Cardiac fibroblast (primary cell): ENCODE measurements around the gene SCN4A.
"Not testable (repeated sequence)": the region's sequence is repeated elsewhere in the genome, so short reads cannot be mapped to it uniquely, and the experiment has no call there.

Experiments
- DNase-seq, 2 donors: peaks; one replicate each; pipeline versions ENCODE4 v3.0.0 to v3.0.0-alpha.2; 2010; ENCODE audit warnings: low read depth in 2 of 2
- H3K4me3 ChIP-seq, 2 donors: replicated peaks in 1 of 2; 1 replicate in 1 of 2; 2 replicates in 1 of 2; pipeline ENCODE4 v1.5.1; 2011; ENCODE audit warnings: low read depth in 2 of 2, low read length in 2 of 2, mild to moderate bottlenecking in 2 of 2, moderate library complexity in 1 of 2
- CTCF ChIP-seq: IDR thresholded peaks from one replicate; pipeline ENCODE4 v1.5.1; 2011; ENCODE audit warnings: low read depth, mild to moderate bottlenecking, low read length, inconsistent platforms

Gene SCN4A

GRCh38 chr17:63972796-63973195, at the start of gene SCN4A:
TSS of gene SCN4A (minus strand) at chr17:63972918. CDS start at chr17:63972841, 77 bp downstream.
- H3K4me3 ChIP-seq = peak within 1 kb of the TSS in 1 of 2 donors; percentile 5
- DNase-seq = no peak
- no peak for TF ChIP-seq CTCF

GRCh38 chr17:64020056-64020766, 47.5 kb upstream of the SCN4A start, which contains the start of gene ICAM2:
TSS of gene ICAM2 (minus strand) at chr17:64020633. CDS start at chr17:64006691, 13,942 bp downstream.
- no peak for TF ChIP-seq CTCF
- no peak within 1 kb of the TSS for H3K4me3 ChIP-seq
- DNase-seq = no peak

GRCh38 chr17:64019551-64019961, 46.8 kb upstream of the SCN4A start:
- not testable (repeated sequence) for H3K4me3 ChIP-seq, DNase-seq

GRCh38 chr17:64017381-64017980, 44.8 kb upstream of the SCN4A start:
- DNase-seq = no peak
- peak; percentile 38 for TF ChIP-seq CTCF
- H3K4me3 ChIP-seq = no peak overlapping the region

GRCh38 chr17:64016974-64017373, 44.3 kb upstream of the SCN4A start:
- DNase-seq = no peak
- no peak for TF ChIP-seq CTCF
- no peak overlapping the region for H3K4me3 ChIP-seq

GRCh38 chr17:64016231-64016784, 43.6 kb upstream of the SCN4A start:
- DNase-seq = no peak
- no peak overlapping the region for H3K4me3 ChIP-seq
- peak; percentile 25 for TF ChIP-seq CTCF

- no peak for DNase-seq
- no peak overlapping the region for H3K4me3 ChIP-seq
- no peak for TF ChIP-seq CTCF
These were observed 42.7 kb upstream of the SCN4A start for GRCh38 chr17:64015447-64015846.
